NCI-H82 treated with DMSO at 0.1 percent for 48 hours (cell line): Measurements from ENCODE around the gene TPRX2.
"Not testable (repeated sequence)": the region's sequence is repeated elsewhere in the genome, so short reads cannot be mapped to it uniquely, and the experiment has no call there.

Source experiments
- DNase-seq: peaks from one replicate; lab custom pipeline; 2025; ENCODE audit not compliant: unreplicated experiment; lab: John Stamatoyannopoulos, UW

The TPRX2 gene

GRCh38 chr19:47858646-47859285, at the start of gene TPRX2:
Gene TPRX2, plus strand, starts transcription at chr19:47859235. Its CDS starts 12 bp downstream, at chr19:47859247.
- not testable (repeated sequence) for DNase-seq

- DNase-seq, result peak; percentile 99
Measured at GRCh38 chr19:47813304-47813994, 45.6 kb upstream of the TPRX2 start.

- DNase-seq, result no peak
Measured at GRCh38 chr19:47813995-47814328, 45.1 kb upstream of the TPRX2 start.

- not testable (repeated sequence) for DNase-seq
Measured at GRCh38 chr19:47816270-47816669, 42.8 kb upstream of the TPRX2 start.

- DNase-seq, result not testable (repeated sequence)
Measured at GRCh38 chr19:47818221-47818620, 40.8 kb upstream of the TPRX2 start.

GRCh38 chr19:47819858-47820257, 39.2 kb upstream of the TPRX2 start:
- DNase-seq, result peak; percentile 97

- DNase-seq, result peak; percentile 66
Measured at GRCh38 chr19:47820410-47820809, 38.6 kb upstream of the TPRX2 start.

- DNase-seq, result peak; percentile 91
Measured at GRCh38 chr19:47821460-47822020, 37.5 kb upstream of the TPRX2 start, which contains the start of gene CRX. Gene CRX, plus strand, starts transcription at chr19:47821937. Its CDS starts 12,507 bp downstream, at chr19:47834444.

- DNase-seq, result no peak
Measured at GRCh38 chr19:47824396-47824795, 34.6 kb upstream of the TPRX2 start.

GRCh38 chr19:47826800-47827199, 32.2 kb upstream of the TPRX2 start:
- peak; percentile 83 for DNase-seq

GRCh38 chr19:47832723-47833122, 26.3 kb upstream of the TPRX2 start:
- no peak for DNase-seq

- DNase-seq, result no peak
Measured at GRCh38 chr19:47836038-47836437, 23.0 kb upstream of the TPRX2 start.

- DNase-seq, result no peak
Measured at GRCh38 chr19:47839411-47839810, 19.6 kb upstream of the TPRX2 start.

GRCh38 chr19:47839913-47840312, 19.1 kb upstream of the TPRX2 start:
- DNase-seq, result peak; percentile 73

GRCh38 chr19:47842941-47843340, 16.1 kb upstream of the TPRX2 start:
- DNase-seq, result peak; percentile 81

GRCh38 chr19:47848425-47848822, 10.6 kb upstream of the TPRX2 start:
- no peak for DNase-seq

- peak; percentile 100 for DNase-seq
Measured at GRCh38 chr19:47848823-47849473, 10.1 kb upstream of the TPRX2 start.

GRCh38 chr19:47853003-47853402, 6.0 kb upstream of the TPRX2 start:
- no peak for DNase-seq

- no peak for DNase-seq
Measured at GRCh38 chr19:47854459-47854858, 4.6 kb upstream of the TPRX2 start.

GRCh38 chr19:47858231-47858630, 804 bp upstream of the TPRX2 start:
- not testable (repeated sequence) for DNase-seq

- DNase-seq, result not testable (repeated sequence)
Measured at GRCh38 chr19:47859838-47860237, 803 bp downstream of the TPRX2 start.
